SK-N-SH (cell line): ENCODE measurements around the gene RASGRP4. TPM values are rescaled to one million over a fixed set of nuclear protein-coding genes. Genes with fewer than 3 reads are reported as not detected.

Experiments
- CTCF ChIA-PET: fragments of 300-600, 350-600 bp; formaldehyde crosslinking; extraction: SDS; loops from one replicate; lab custom pipeline; 2021; lab: Yijun Ruan, JAX
- POLR2A ChIA-PET: fragments of 350-600 bp; sonication (Branson Sonifier 250); formaldehyde crosslinking; extraction: SDS; loops from one replicate; lab custom pipeline; 2020; ENCODE audit warnings: antibody characterized with exemption, inconsistent platforms; lab: Yijun Ruan, JAX
- DNase-seq: peaks from one replicate; pipeline ENCODE4 v3.0.0; 2012
- H2AFZ ChIP-seq: fragments of 200-600 bp; sonication (generic); 2 replicates; pipeline ENCODE4 v1.8.1; 2016; ENCODE audit warnings: antibody characterized with exemption, mild to moderate bottlenecking, low read depth
- H3F3A ChIP-seq: fragments of 200-600 bp; sonication (generic); replicated peaks from 2 replicates; pipeline ENCODE3; 2016; ENCODE audit warnings: antibody characterized with exemption, mild to moderate bottlenecking; ENCODE audit not compliant: insufficient read depth
- H3K27ac ChIP-seq, 2 experiments: fragments of 200-500 bp in 1 of 2; fragments of 200-600 bp in 1 of 2; sonication (Bioruptor generic) in 1 of 2; sonication (generic), shearing (Covaris generic) in 1 of 2; 2 replicates each; pipeline versions ENCODE4 v1.5.1 to v1.6.1; 2014 to 2016; ENCODE audit warnings: low read depth in 2 of 2, inconsistent platforms in 1 of 2, low read length in 1 of 2, mild to moderate bottlenecking in 1 of 2, mixed read lengths in 1 of 2
- H3K27me3 ChIP-seq: fragments of 200-600 bp; sonication (generic), shearing (Covaris generic); 2 replicates; pipeline ENCODE4 v1.6.1; 2016; ENCODE audit warnings: mixed run types; ENCODE audit not compliant: insufficient read depth
- H3K36me3 ChIP-seq, 2 experiments: fragments of 200-500 bp in 1 of 2; fragments of 200-600 bp in 1 of 2; sonication (Bioruptor generic) in 1 of 2; sonication (generic) in 1 of 2; replicated peaks in 1 of 2; 2 replicates each; pipeline versions ENCODE3 to v1.5.1; 2014 to 2016; ENCODE audit warnings: low read length in 1 of 2, mild to moderate bottlenecking in 1 of 2; ENCODE audit not compliant: insufficient read depth in 2 of 2, control insufficient read depth in 1 of 2
- H3K4me1 ChIP-seq, 2 experiments: fragments of 200-500 bp in 1 of 2; fragments of 200-600 bp in 1 of 2; sonication (Bioruptor generic) in 1 of 2; sonication (generic), shearing (Covaris generic) in 1 of 2; 2 replicates each; pipeline versions ENCODE4 v1.5.1 to v1.6.1; 2014 to 2016; ENCODE audit warnings: low read depth in 1 of 2, low read length in 1 of 2, mixed run types in 1 of 2; ENCODE audit not compliant: insufficient read depth in 2 of 2, control insufficient read depth in 1 of 2
- H3K4me2 ChIP-seq: fragments of 200-600 bp; sonication (generic), shearing (Covaris generic); 2 replicates; pipeline ENCODE4 v1.6.1; 2017; ENCODE audit warnings: mixed run types
- H3K4me3 ChIP-seq, 2 experiments: fragments of 200-500 bp in 1 of 2; fragments of 200-600 bp in 1 of 2; sonication (Bioruptor generic) in 1 of 2; sonication (generic), shearing (Covaris generic) in 1 of 2; 2 replicates each; pipeline versions ENCODE4 v1.5.1 to v1.8.1; 2014 to 2016; ENCODE audit warnings: low read depth in 2 of 2, inconsistent platforms in 1 of 2, low read length in 1 of 2, mild to moderate bottlenecking in 1 of 2, mixed read lengths in 1 of 2, moderate library complexity in 1 of 2
- H3K79me2 ChIP-seq: fragments of 200-600 bp; sonication (generic); 2 replicates; pipeline ENCODE4 v1.8.1; 2017; ENCODE audit warnings: mild to moderate bottlenecking; ENCODE audit not compliant: insufficient read depth
- H3K9ac ChIP-seq: fragments of 200-600 bp; sonication (generic); 2 replicates; pipeline ENCODE4 v1.6.1; 2017; ENCODE audit warnings: mixed run types
- H3K9me2 ChIP-seq: fragments of 200-600 bp; sonication (generic); 2 replicates; pipeline ENCODE4 v1.6.1; 2017; ENCODE audit warnings: mixed run types
- H3K9me3 ChIP-seq: fragments of 200-600 bp; sonication (generic); 2 replicates; pipeline ENCODE4 v1.6.1; 2017; ENCODE audit warnings: mixed run types, mild to moderate bottlenecking, moderate library complexity
- H4K20me1 ChIP-seq: fragments of 200-600 bp; sonication (generic); 2 replicates; pipeline ENCODE4 v1.6.1; 2017; ENCODE audit warnings: mild to moderate bottlenecking, mixed run types; ENCODE audit not compliant: insufficient read depth
- ELF1 ChIP-seq: IDR thresholded peaks from 2 replicates; pipeline ENCODE4 v1.4.0; 2012
- EP300 ChIP-seq, 2 experiments: IDR thresholded peaks; 2 replicates each; pipeline versions ENCODE4 v1.4.0 to v1.6.1; 2012; ENCODE audit warnings: borderline replicate concordance in 1 of 2, low read depth in 1 of 2, low read length in 1 of 2
- FOXM1 ChIP-seq: IDR thresholded peaks from 2 replicates; pipeline ENCODE4 v1.4.0; 2012; ENCODE audit warnings: low read depth, mild to moderate bottlenecking
- GABPA ChIP-seq: IDR thresholded peaks from 2 replicates; pipeline ENCODE4 v1.4.0; 2012; ENCODE audit warnings: low read depth, mild to moderate bottlenecking
- JUND ChIP-seq: IDR thresholded peaks from 2 replicates; pipeline ENCODE4 v1.4.0; 2012
- MEF2A ChIP-seq: IDR thresholded peaks from 2 replicates; pipeline ENCODE4 v1.4.0; 2012; ENCODE audit warnings: low read depth, borderline replicate concordance
- NFIC ChIP-seq: IDR thresholded peaks from 2 replicates; pipeline ENCODE4 v1.4.0; 2012; ENCODE audit warnings: borderline replicate concordance
- NRF1 ChIP-seq: IDR thresholded peaks from 2 replicates; pipeline ENCODE4 v1.6.1; 2012; ENCODE audit warnings: low read depth, mild to moderate bottlenecking, low read length
- RAD21 ChIP-seq: IDR thresholded peaks from 2 replicates; pipeline ENCODE4 v1.6.1; 2012; ENCODE audit warnings: mild to moderate bottlenecking, low read length
- RXRA ChIP-seq: IDR thresholded peaks from 2 replicates; pipeline ENCODE4 v1.4.0; 2012; ENCODE audit warnings: low read depth, mild to moderate bottlenecking, borderline replicate concordance
- TCF12 ChIP-seq: IDR thresholded peaks from 2 replicates; pipeline ENCODE4 v1.4.0; 2012
- WGBS: methylation state at CpG from one replicate; pipeline ENCODE4 v1.1.6; 2017; ENCODE audit warnings: low lambda C conversion rate; 5-methylcytosine and 5-hydroxymethylcytosine counted together
- polyA plus RNA-seq, 3 experiments: library from polyadenylated mRNA; depleted of rRNA; stranded (reverse); fragments of >200 nt; gene quantifications; 2 replicates each; pipeline ENCODE4 v1.2.3, GENCODE V29; 2012
- TF ChIP-seq, protein P1 (sequence below): IDR thresholded peaks from 2 replicates; pipeline ENCODE4 v1.4.0; 2012; ENCODE audit warnings: low read depth
- TF ChIP-seq, protein P2 (sequence below): fragments of 200-600 bp; sonication (generic); IDR thresholded peaks from 2 replicates; pipeline ENCODE4 v1.6.1; 2017; ENCODE audit warnings: antibody characterized with exemption, mild to moderate bottlenecking, moderate library complexity
- TF ChIP-seq, protein P3 (sequence below): fragments of 150-350 bp; IDR thresholded peaks from 2 replicates; pipeline ENCODE4 v1.6.1; 2016; ENCODE audit warnings: mild to moderate bottlenecking, low read depth, low read length

Gene RASGRP4
- polyA plus RNA-seq, 1 of the 3 experiments (the other 2 are of a cell fraction), result not detected

DNA sequence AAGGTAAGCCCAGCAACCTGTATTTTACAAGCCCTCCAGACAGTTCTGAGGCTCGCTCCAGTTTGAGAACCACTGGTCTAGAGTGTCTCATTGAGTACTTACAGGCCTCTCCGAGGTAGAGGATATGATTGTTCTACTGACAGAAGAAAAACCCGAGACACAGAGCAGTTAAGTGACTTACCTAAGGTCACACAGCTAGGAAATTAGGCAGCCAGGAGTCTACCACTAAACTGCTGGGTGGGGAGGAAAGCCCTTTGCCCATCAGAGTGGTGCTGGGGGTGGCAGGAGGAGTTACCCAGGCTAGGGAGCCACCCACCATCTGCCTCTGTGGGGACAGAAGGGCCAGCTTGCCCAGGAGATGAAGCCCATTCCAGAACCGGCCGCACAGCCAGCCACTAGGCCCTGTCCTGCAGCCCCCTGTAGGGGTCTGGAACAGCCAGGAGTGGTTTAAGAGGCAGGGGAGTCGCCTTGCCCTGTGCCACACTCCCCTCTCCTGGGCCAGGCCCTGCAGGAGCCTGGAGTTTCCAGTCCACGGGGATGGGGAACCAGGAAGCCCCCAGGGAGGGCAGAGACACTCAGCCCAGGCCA lies 703 bp downstream of the RASGRP4 start:
- no peaks in the 10 kb centered on the region for H3F3A ChIP-seq
- 0 out of 2 replicates have a peak, but pooled peaks cover 4% of the 10 kb centered on the region for H3K27me3 ChIP-seq
- CTCF ChIA-PET, result interaction anchor here (3.5 kb wide), 1 partner anchor 22 kb away, joined by 9 read pairs; the partner anchor contains the start of gene FAM98C
- DNase-seq, result no peak
- no peak for TF ChIP-seq NFIC
- no peak for TF ChIP-seq JUND
- H3K79me2 ChIP-seq, result no peaks in the 10 kb centered on the region
- H4K20me1 ChIP-seq, result no peaks in the 10 kb centered on the region
- H3K4me2 ChIP-seq, result no peak overlapping the region
- no peak overlapping the region for H3K4me3 ChIP-seq
- POLR2A ChIA-PET, result no interaction called here
- no peak overlapping the region for H3K27ac ChIP-seq
- no peaks in the 10 kb centered on the region for H3K4me1 ChIP-seq
- H3K9ac ChIP-seq, result no peak overlapping the region
- 49% methylated on average over 3 of the region's 7 CpGs for WGBS
- H3K36me3 ChIP-seq, result no peaks in the 10 kb centered on the region
- H2AFZ ChIP-seq, result no peak overlapping the region
- no peaks in the 10 kb centered on the region for H3K9me3 ChIP-seq
- H3K9me2 ChIP-seq, result no peaks in the 10 kb centered on the region

DNA sequence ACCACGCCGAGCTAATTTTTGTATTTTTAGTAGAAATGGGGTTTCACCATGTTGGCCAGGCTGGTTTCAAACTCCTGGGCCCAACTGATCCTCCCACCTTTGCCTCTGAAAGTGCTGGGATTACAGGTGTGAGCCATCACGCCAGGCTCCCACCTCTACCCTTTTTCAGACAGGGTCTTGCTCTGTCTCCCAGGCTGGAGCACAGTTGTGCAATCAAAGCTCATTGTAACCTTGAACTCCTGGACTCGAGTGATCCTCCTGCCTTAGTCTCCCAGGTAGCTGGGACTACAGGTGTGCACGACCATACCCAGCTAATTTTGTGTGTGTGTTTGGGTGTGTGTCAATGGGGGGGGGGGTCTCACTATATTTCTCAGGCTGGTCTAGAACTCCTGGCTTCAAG lies 1.7 kb downstream of the RASGRP4 start:
- Histone ChIP-seq H3K9me2 (no peaks in the 10 kb centered on the region), H4K20me1 (no peaks in the 10 kb centered on the region), H3K36me3 (no peaks in the 10 kb centered on the region), H2AFZ (no peak overlapping the region), H3F3A (no peaks in the 10 kb centered on the region), H3K4me2 (no peak overlapping the region), H3K27ac (no peak overlapping the region), H3K4me1 (no peaks in the 10 kb centered on the region), H3K9me3 (no peaks in the 10 kb centered on the region), H3K9ac (no peak overlapping the region), H3K4me3 (no peak overlapping the region), H3K27me3 (no peaks in the 10 kb centered on the region), H3K79me2 (no peaks in the 10 kb centered on the region)
- ChIA-PET POLR2A (no interaction called here), CTCF (interaction anchor here (3.5 kb wide), 1 partner anchor 21 kb away, joined by 9 read pairs; the partner anchor contains the start of gene FAM98C)
- 66% methylated on average over 5 of the region's 5 CpGs for WGBS
- no peak for DNase-seq
- no peak for TF ChIP-seq GABPA
- TF ChIP-seq TCF12, result no peak
- TF ChIP-seq RXRA, result no peak
- TF ChIP-seq, protein P1, sequence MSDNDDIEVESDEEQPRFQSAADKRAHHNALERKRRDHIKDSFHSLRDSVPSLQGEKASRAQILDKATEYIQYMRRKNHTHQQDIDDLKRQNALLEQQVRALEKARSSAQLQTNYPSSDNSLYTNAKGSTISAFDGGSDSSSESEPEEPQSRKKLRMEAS, result no peak
- TF ChIP-seq, protein P2, sequence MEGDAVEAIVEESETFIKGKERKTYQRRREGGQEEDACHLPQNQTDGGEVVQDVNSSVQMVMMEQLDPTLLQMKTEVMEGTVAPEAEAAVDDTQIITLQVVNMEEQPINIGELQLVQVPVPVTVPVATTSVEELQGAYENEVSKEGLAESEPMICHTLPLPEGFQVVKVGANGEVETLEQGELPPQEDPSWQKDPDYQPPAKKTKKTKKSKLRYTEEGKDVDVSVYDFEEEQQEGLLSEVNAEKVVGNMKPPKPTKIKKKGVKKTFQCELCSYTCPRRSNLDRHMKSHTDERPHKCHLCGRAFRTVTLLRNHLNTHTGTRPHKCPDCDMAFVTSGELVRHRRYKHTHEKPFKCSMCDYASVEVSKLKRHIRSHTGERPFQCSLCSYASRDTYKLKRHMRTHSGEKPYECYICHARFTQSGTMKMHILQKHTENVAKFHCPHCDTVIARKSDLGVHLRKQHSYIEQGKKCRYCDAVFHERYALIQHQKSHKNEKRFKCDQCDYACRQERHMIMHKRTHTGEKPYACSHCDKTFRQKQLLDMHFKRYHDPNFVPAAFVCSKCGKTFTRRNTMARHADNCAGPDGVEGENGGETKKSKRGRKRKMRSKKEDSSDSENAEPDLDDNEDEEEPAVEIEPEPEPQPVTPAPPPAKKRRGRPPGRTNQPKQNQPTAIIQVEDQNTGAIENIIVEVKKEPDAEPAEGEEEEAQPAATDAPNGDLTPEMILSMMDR, result no peak
- no peak for TF ChIP-seq MEF2A
- no peak for TF ChIP-seq NRF1
- no peak for TF ChIP-seq RAD21

DNA sequence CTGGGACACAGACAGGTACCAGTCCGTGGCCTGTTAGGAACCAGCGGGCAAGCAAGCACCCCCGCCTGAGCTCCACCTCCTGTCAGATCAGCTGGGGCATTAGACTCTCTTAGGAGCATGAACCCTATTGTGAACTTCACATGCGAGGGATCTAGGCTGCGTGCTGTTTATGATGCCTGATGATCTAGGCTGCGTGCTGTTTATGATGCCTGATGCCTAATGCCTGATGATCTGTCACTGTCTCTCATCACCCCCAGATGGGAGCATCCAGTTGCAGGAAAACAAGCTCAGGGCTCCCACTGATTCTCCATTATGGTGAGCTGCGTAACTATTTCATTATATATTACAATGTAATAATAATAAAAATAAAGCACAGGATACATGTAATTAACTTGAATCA lies 3.6 kb downstream of the RASGRP4 start:
- Histone ChIP-seq H3K27me3 (no peaks in the 10 kb centered on the region), H3K9me3 (no peaks in the 10 kb centered on the region), H3K27ac (no peak overlapping the region), H3F3A (no peaks in the 10 kb centered on the region), H3K36me3 (no peaks in the 10 kb centered on the region), H3K4me2 (no peak overlapping the region), H3K4me3 (no peak overlapping the region), H4K20me1 (no peaks in the 10 kb centered on the region), H3K9me2 (no peaks in the 10 kb centered on the region), H3K9ac (no peak overlapping the region), H3K79me2 (no peaks in the 10 kb centered on the region), H2AFZ (no peak overlapping the region), H3K4me1 (no peaks in the 10 kb centered on the region)
- ChIA-PET CTCF (no interaction called here), POLR2A (no interaction called here)
- TF ChIP-seq ELF1 (no peak), FOXM1 (no peak), RXRA (no peak), EP300 (IDR thresholded peaks at IDR 0.05; ENCODE audit: borderline replicate concordance in 1 of 2, low read depth in 1 of 2, low read length in 1 of 2) (no peak), JUND (no peak)
- TF ChIP-seq, protein P3, sequence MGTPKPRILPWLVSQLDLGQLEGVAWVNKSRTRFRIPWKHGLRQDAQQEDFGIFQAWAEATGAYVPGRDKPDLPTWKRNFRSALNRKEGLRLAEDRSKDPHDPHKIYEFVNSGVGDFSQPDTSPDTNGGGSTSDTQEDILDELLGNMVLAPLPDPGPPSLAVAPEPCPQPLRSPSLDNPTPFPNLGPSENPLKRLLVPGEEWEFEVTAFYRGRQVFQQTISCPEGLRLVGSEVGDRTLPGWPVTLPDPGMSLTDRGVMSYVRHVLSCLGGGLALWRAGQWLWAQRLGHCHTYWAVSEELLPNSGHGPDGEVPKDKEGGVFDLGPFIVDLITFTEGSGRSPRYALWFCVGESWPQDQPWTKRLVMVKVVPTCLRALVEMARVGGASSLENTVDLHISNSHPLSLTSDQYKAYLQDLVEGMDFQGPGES, result no peak
- DNase-seq, result no peak
- 84% methylated on average over 7 of the region's 7 CpGs for WGBS
